ENCODE results near the gene CEMIP2.
"Not testable (repeated sequence)": the region's sequence is repeated elsewhere in the genome, so short reads cannot be mapped to it uniquely, and the experiment has no call there.

The CEMIP2 gene

DNA sequence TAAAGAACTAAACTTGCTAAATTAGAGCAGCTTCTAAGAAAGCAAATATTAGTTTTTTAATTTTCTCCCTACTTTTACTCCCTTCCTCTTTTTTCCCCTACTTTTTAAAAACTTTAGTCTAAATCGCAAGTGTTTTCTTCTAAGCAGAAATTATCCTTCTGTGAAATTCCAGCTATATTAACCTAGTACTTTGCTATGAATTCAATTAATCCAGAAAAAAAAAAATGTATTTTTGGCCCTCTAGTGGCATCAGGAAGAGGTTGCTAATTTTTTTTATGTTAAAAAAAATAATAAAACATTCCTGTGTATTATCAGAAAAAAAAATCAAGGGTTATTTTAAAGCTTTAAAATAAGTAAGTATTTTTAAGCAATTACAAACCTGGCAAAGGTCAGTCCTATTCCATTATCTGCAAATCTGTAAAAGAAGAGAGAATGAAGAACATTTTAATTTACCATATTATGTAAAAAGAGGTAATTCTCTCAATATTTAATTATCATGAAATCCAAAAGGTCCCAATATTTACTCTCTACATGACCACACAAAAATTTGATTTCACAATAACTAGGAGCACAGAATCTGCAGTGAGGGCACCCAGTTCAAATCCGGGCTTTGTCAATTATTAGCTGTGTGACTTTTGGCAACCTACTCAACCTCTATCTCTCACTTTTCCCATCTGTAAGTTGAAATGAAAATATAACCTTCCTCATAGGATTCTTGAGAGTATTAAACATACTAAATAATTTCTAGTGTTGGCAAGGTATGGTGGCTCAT is 52.0 kb downstream of the CEMIP2 start:
- DNase-seq (ENCODE audit: low read depth in 2 of 2), result no peak

DNA sequence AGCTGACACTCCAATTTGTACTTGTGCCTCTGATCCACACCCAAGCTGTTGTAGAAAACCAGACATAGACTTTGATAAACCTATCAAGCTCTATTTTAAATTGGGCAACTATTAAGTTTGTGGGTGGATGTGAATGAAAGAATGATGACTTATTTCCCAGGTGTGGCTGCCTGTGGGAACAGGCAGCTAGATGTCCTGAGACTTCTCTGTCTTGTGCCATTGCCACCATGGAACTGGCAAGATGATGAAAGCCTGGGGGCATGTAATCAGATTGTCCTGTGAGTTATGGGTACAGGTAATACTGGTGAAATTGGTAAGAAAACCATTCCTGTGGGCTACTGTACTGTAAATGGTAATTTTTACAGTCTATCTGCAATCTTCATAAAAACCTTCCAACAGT is 57.5 kb downstream of the CEMIP2 start:
- no peak for DNase-seq (ENCODE audit: low read depth in 2 of 2)

DNA sequence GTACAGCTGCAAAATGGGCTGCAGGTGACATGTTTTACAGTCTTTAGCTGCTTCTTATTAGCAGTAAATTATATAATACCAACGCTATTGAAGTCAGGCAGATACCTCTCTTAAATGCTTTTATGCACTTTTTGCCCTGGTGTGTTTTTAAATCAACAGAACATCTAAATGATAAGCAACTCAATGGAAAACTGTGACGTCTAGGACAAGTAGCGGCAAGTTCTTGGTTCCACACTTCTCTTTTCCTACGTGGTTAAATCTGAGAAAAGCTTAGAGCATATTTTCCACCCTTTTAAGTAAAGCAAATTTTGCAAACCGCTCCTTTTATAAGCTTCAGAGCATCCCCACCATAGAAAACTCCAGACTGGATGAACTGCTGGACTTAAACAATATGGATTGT is 58.1 kb downstream of the CEMIP2 start:
- DNase-seq (ENCODE audit: low read depth in 2 of 2), result no peak

DNA sequence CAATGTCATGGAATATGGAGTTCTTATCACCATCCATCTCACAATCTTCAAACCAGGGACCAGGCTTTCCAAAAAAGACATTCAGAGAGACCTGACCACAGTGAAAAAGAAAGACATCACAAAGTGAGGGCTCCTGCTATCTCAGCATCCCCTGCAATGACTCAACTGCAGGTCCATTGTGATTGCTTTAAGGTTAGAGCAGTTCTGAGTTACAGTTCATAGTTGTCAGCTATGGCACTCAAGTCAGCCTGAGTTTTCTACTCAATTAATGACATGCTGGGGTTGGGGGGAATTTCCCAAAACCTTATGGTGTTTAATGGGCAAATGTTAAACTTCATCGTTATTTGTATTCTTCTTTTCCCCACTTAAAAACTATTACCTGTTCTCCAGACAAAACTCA is 58.9 kb downstream of the CEMIP2 start:
- no peak for DNase-seq (ENCODE audit: low read depth in 2 of 2)

DNA sequence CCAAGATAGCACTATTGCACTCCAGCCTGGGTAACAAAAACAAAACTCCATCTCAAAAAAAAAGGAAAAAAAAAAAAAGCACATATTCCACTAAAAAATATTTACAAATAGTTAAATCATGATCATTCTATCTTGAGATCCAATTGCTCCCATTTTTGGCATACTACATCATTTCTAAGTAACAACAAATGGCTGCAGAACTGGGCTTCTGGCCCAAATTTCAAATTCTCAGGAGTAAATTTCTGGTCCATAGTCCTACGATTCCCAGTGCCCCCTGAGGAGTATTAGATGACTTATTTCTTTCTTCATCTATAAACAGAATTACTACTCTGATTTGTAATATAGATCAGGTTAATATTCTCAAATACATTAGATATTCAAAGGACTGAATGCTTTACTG is 62.1 kb downstream of the CEMIP2 start:
- DNase-seq (ENCODE audit: low read depth in 2 of 2), result no peak

DNA sequence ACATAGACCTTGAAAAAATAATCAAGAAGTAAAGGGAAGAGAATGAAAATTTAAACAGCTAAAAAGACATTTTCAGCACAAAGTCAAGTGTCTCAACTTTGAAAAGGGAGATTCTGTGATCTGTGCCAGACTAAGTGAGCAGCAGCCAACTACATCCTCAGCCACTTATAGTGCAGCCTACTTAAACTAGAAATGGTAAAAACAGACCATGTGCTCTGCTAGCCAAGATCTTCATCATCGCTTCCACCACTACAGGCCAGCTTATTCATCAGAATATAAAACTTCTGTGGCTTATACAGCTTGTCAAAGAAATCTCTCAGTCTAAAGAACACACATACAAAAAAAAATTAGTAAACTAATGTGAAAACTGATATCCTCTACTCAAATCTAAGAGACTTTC is 63.5 kb downstream of the CEMIP2 start:
- DNase-seq (ENCODE audit: low read depth in 2 of 2), result no peak

DNA sequence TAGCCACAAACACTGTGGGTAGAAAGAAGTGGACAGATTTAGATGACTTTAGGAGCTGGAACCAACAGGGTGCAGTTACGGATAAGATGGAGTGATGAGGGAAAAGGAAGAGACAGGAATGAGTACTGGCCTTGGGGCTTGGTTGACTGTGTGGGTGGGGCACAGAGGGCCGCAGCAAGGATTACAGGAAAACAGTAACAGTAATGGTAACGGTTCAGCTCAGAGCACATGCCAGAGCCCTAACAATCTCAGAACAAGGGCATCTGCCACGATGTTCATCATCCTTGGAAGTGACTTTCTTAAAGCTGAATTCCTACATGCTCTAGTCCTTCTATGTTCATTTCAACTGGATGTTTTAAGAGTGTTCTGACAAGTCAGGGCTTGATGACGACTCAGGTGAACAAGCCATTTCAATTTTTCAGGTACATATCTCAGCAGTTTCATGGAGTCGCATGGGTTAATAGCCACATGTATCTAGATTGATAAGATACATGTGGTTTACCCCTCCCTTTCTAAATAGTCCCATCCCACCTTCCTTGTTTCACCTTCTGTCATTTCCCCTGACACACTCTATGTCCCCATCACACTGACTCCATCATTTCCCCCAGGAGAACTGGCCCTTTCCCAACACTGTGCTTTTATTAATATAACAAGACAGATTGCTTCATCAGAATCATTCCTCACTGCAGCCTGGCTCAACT is 65.0 kb downstream of the CEMIP2 start:
- DNase-seq (ENCODE audit: low read depth in 2 of 2), result no peak

DNA sequence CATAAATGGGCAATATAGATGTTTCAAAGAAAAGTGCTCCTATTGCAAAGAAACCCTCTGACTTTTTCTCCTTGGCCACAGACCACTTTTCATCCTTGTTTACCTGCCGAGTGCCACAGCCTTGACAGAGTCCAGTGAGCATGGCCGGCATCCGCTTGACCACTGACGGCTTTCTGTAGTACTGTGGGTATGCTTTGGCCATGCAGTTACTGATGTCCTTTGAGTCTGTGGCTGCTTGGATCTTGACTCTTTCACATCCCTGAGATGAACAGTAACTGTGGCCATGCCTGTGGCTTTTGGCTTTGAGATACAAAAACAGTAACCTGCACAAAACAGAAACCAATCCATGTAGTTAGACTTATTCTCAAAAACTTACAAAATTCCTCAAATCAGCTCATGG is 70.4 kb downstream of the CEMIP2 start:
- DNase-seq (ENCODE audit: low read depth in 2 of 2), result no peak

DNA sequence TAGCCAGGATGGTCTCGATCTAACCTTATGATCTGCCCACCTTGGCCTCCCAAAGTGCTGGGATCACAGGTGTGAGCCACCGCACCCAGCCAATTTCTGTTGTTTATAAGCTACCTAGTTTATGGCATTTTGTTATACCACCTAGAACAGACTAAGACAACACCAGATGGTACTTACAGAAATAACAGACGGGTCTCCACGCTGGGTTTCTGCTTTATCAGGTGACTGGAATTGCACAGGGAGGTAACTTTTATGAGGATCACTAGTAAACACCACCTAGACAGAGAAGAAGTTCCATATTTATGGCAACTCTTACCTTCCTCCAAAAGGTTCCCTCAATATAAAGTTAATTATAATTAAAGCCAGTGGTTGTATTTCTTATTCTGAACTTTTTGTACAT is 74.0 kb downstream of the CEMIP2 start:
- DNase-seq (ENCODE audit: low read depth in 2 of 2), result no peak

DNA sequence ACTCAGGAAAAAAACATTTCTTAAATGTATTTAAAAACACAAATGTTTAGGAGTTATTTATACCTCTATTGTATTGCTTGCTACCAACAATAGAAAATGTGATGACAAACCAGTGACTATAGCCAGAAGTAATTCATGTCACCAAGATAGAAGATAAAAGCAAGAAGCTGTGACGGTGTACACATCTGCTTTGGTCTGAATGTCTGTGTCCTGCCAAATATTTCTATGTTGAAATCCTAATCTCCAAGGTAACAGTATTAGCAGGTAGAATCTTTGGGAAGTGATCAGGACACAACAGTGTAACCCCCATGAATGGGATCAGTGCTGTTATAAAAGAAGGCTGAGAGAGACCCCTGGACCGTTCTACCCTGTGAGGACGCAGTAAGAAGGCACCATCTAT is 74.7 kb downstream of the CEMIP2 start:
- DNase-seq (ENCODE audit: low read depth in 2 of 2), result no peak

DNA sequence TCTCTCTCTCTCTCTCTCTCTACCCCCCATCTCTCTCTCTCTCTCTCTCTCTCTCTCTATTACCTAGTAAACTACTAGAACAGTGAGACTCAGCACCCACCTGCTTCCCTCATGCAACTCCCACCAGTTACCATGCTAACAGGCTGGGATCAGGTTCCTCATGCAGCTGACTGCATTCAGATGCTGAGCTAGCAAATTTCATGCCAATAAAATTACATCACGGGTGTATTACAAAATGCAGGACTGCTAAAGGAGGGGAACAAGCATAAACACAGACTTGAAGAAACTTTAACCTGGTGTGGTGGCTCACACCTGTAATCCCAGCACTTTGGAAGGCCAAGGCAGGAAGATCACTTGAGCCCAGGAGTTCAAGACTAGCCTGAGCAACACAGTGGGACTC is 76.0 kb downstream of the CEMIP2 start:
- DNase-seq (ENCODE audit: low read depth in 2 of 2), result no peak

DNA sequence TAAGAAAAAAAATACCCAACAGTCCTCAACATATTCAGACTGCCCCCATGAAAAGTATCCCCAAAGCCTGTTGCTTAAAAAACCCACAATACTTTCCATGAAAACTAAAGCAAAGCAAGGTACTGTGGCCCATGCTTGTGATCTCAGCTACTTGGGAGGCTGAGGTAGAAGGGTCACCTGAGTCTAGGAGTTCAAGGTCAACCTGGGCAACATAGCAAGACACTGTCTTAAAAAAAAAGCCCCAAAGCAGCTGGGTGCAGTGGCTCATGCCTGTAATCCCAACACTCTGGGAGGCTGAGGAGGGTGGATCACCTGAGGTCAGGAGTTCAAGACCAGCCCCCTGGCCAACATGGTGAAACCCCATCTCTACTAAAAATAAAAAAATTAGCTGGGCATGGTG is 76.7 kb downstream of the CEMIP2 start:
- not testable (repeated sequence) for DNase-seq (ENCODE audit: low read depth in 2 of 2)

DNA sequence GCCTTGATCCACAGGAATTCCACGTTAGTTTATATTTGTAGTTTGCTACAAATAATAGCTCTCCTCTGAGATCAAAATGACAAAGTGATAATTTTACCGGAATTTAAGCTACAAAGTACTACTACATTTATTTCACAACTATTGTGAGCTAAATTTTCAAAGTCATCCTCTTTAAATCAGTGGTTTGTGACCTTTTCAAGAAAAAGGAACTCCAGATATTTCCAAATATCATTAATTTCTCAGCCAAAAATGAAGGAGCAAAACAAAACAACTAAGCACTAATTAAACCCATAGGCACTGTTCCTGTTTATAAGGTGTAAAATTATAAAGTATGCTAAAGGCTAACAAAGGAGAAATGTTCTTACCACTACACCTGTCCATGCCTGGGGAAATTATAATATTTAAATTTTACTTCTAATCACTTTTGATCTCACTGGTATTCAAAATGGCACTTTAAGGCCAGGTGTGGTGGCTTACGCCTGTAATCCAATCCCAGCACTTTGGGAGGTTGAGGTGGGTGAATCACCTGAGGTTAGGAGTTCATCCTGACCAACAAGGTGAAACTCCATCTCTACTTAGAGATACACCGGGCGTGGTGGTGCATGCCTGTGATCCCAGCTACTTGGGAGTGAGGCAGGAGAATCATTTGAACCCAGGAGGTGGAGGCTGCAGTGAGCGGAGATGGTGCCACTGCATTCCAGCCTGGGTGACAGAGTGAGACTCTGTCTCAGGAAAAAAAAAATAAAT is 77.5 kb downstream of the CEMIP2 start:
- DNase-seq (ENCODE audit: low read depth in 2 of 2), result no peak

DNA sequence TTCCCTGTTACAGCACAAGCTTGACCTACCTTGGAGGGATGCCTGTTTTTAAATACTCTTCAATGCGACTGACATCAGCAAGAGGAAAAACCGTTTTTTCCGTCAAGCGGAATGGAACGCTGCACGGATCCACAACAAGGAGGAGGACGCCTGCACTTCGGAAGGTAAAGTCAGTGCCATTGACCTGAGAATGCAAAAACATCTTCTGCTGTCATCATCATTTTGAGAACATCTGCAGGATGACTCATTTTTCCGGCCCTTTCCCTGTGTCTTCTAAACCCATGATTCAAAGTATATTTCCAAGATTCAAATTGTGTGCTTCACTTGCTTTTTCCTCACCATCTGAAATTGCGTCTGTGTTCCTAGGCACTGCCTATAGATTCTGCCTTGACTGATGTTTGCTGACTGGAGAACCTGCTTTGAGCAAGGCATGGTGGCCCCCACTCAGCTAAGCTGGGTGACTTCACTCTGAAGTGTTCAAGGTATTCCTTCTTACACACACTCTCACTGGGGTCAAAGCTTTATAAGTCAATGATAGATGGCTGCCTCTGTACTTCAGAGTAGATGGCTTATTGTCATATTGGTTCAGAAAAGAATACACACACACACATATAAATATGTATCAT is 78.1 kb downstream of the CEMIP2 start:
- DNase-seq (ENCODE audit: low read depth in 2 of 2), result no peak

DNA sequence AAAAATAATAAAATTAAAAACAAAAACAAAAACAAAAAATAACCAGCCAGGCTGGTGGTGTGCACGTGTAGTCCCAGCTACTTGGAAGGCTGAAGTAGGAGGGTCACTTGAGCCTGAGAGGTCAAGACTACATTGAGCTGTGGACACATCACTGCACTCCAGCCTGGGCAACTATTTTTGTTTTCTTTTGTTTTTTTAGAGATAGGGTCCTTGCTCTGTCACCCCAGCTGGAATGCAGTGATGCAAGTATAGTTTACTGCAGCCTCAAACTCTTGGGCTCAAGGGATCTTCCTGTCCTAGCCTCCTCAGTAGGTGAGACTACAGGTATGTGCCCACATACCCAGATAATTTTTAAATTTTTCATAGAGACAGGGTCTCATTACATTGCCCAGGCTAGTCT is 80.6 kb downstream of the CEMIP2 start:
- DNase-seq (ENCODE audit: low read depth in 2 of 2), result no peak

DNA sequence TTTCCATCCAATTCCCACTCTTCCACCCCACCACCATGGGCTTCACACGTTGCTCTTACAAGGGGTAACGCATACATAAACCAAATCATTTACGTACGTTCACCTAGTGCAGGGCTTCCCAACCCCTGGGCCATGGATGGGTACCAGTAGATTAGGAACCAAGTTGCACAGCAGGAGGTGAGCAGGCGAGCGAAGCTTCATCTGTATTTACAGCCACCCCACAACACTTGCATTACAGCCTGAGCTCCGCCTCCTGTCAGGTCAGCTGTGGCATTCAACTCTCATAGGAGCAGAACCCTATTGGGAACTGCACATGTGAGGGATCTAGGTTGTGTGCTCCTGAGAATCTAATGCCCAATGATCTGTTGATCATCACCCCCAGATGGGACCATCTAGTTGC is 82.3 kb downstream of the CEMIP2 start:
- DNase-seq (ENCODE audit: low read depth in 2 of 2), result no peak

DNA sequence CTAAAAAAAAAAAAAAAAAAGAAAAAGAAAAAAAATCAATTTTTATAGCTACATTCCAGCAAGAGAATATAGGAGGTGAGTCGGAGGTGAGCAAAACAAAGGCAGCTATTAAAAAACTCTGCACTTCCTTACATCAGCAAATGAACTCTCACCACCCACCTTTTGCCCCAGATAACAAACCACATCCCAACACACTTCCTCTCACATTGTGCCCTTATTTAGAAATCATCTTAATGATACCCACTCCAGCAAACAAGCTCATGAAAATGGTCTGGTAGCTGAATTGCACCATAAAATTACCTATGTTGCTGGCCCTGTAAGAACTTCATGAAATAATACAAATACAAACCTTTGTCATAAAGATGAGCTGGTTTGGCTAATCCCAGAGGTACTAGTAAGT is 82.9 kb downstream of the CEMIP2 start:
- DNase-seq (ENCODE audit: low read depth in 2 of 2), result no peak

DNA sequence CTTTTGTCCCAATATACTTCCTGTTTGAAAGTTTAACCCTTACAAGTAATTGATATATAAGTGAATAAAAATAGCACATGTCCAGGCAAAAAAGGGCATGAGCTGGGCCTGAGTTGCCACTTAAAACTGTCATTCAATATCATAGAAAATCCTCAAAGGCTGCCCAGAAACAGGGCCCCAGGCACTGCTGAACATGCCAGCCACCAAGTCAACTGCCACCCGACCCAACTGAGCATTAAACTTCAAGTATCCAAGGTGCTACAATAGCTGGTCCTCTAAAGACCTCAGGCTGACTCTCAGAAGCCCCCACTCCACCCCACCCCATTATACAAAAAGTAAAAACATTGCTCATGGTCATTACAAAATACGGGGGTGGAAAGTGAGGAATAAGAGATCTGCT is 83.7 kb downstream of the CEMIP2 start:
- DNase-seq (ENCODE audit: low read depth in 2 of 2), result no peak

DNA sequence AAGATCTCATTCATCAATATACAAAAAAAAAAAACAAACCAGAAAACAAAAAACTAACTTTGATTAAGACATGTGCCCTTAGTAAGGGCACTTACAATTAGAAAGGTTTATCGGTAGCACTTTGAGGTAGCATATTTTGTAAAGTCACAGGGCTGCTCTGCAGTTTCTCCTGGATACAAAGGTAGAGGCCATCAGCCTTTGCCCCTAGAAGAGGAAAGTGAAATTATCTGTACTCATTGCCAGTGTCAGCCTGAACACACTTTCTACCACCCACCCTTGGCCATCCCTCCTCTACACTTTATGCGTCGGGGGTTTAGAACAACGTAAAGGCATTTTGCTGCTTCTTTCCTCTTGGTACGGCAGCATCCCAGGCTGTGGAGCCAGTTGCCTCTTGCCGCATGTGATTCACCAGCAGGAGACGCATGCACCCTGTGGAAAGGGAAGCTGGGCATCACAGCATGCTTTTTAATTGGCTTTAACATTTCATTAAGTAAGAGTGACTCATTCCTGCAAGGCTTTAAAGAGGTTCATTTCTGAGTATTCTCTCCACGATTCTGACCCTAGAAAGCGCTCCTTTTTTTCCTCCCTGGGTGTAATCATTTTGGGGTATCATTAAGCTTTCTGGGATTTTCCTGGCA is 84.6 kb downstream of the CEMIP2 start:
- no peak for DNase-seq (ENCODE audit: low read depth in 2 of 2)

DNA sequence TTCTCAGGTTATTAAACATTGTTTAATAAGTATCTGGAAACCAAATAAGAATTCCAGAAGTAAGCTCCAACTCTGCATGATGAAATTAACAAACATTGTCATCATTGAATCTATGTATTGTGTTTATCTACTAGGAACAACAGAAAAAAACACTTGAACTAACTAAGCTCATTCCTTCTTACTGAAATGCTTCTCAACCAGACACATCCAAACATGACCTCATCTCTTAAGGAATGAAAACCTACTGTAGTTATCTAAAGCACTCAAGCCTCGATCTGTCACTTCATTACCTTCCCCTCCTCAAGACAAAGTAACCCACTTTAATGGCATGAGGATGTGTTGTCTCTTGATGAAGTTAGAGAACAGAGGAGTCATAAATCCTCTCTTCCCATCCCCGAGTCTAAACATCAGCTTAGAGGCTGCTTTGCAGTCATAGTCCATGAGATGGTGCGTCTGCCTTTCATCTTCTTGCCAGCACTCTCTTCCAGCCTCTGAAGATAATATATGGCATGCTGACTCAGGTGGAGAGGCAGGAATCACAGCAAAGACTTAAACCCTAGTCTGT is 86.5 kb downstream of the CEMIP2 start:
- DNase-seq (ENCODE audit: low read depth in 2 of 2), result no peak

DNA sequence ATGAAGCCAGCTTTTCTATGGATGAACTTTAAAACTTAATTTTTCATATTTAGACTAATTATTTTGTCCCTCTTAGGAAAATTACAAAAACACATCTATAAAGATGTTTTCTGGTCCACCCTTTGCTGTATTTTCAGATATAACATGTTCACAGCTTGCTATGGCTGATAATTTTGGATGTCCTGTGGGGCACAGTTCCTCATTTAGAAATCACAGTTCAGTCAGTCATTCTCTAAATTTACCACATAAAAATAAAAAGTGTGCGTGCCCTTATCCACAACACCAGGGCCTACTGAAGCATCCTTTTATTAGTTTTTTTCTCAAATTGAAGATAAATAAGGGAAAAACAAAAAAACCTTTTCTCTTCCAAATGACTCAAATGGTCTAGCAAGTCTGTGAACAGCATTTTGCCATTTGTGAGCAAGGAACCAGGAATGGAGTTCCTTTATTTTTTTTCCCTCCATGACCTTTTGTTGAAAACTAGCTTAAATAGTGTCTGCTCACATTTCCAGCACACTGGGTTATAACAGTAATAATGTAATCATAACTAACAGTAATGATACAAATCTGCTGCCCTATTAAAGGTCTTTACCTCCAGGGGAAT is 87.1 kb downstream of the CEMIP2 start:
- DNase-seq (ENCODE audit: low read depth in 2 of 2), result no peak

Data from stimulated activated CD8-positive, alpha-beta memory T cell treated with anti-CD3 and anti-CD28 coated beads, Interleukin-7, amount 100 ng/mL, for 1 hour (primary cell).